LNCaP clone FGC (cell line): ENCODE measurements around the gene FAM181A.

Source experiments
- DNase-seq: peaks from one replicate; pipeline ENCODE4 v3.0.0-alpha.2; 2011; ENCODE audit warnings: low read depth
- H3K4me3 ChIP-seq: 2 replicates; pipeline ENCODE4 v1.5.1; 2011; ENCODE audit warnings: mild to moderate bottlenecking, low read depth, low read length, control low read depth
- CTCF ChIP-seq: IDR thresholded peaks from 2 replicates; pipeline ENCODE4 v1.5.1; 2012; ENCODE audit warnings: mild to moderate bottlenecking; ENCODE audit not compliant: control insufficient read depth, insufficient read depth; ENCODE audit errors: extremely low read depth

The FAM181A gene

GRCh38 chr14:93914278-93914677, 12.9 kb upstream of the FAM181A start:
- no peak overlapping the region for H3K4me3 ChIP-seq
- DNase-seq, result no peak
- TF ChIP-seq CTCF, result no peak

- DNase-seq, result no peak
- no peak overlapping the region for H3K4me3 ChIP-seq
- no peak for TF ChIP-seq CTCF
Measured at GRCh38 chr14:93915070-93915705, 12.0 kb upstream of the FAM181A start.

- no peak overlapping the region for H3K4me3 ChIP-seq
- no peak for DNase-seq
- no peak for TF ChIP-seq CTCF
Measured at GRCh38 chr14:93915800-93916199, 11.3 kb upstream of the FAM181A start.

- TF ChIP-seq CTCF, result no peak
- no peak overlapping the region for H3K4me3 ChIP-seq
- no peak for DNase-seq
Measured at GRCh38 chr14:93916498-93916897, 10.6 kb upstream of the FAM181A start.

GRCh38 chr14:93917141-93917540, 10.0 kb upstream of the FAM181A start:
- H3K4me3 ChIP-seq, result no peak overlapping the region
- DNase-seq, result no peak
- no peak for TF ChIP-seq CTCF

- no peak for TF ChIP-seq CTCF
- H3K4me3 ChIP-seq, result no peak overlapping the region
- DNase-seq, result no peak
Measured at GRCh38 chr14:93921001-93921806, 5.9 kb upstream of the FAM181A start.
